Right lobe of liver (tissue), 4 donors: ENCODE data around the gene AWAT2.

ENCODE experiments used
- POLR2A ChIP-seq: fragments of 450-650 bp; IDR thresholded peaks from one replicate; pipeline ENCODE4 v1.6.1; 2017; ENCODE audit warnings: antibody characterized with exemption, mild to moderate bottlenecking
- TF ChIP-seq, protein P1 (sequence below), 4 donors: fragments of 200-600 bp in 3 of 4; fragments of 450-650 bp in 1 of 4; IDR thresholded peaks; one replicate each; pipeline versions ENCODE4 v1.5.1 to v1.8.0; 2016 to 2022; ENCODE audit warnings: antibody characterized with exemption in 4 of 4, mild to moderate bottlenecking in 2 of 4
- donor health status: DM: no; HTN: no; CAD: no.
- donor health status: DM: no; HTN: no; CAD: no.
- donor health status: DM: no; HTN: yes; CAD: no.

DNA sequence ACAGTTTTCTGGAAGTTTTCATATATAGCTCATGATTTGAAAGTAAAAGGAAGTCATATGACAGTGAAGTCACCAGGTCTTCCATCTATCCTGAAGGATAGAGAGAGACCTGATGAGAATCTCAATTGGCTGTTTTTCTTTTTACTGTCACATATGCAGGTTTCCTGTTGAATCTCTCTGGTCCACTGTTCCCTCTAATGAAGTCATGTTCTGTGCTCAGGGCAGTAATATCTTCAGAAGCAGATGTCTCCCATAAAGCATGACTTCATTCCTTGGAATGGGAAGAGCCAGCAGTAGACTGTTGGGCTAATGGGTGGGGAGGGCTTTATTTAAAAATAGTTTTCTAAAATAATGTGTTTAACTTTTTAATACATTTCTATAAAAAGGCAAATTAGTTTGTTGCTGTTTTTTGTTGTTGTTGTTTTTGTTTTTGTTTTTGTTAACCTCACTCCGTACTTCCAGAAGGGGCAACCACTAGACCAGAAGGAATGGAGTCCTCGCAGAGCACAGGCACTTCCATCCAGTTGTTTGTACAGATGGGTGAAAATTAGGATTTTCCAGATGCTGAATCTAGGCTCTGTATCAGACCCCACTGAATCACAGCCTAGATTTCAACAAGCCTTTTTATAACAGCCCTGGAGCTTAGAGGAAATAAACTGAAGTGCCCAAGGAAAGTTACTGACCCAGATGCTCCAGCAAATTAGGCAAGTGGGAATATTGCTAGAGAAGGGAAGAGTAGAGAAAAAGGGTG is 54.2 kb downstream of the AWAT2 start:
- TF ChIP-seq, protein P1, sequence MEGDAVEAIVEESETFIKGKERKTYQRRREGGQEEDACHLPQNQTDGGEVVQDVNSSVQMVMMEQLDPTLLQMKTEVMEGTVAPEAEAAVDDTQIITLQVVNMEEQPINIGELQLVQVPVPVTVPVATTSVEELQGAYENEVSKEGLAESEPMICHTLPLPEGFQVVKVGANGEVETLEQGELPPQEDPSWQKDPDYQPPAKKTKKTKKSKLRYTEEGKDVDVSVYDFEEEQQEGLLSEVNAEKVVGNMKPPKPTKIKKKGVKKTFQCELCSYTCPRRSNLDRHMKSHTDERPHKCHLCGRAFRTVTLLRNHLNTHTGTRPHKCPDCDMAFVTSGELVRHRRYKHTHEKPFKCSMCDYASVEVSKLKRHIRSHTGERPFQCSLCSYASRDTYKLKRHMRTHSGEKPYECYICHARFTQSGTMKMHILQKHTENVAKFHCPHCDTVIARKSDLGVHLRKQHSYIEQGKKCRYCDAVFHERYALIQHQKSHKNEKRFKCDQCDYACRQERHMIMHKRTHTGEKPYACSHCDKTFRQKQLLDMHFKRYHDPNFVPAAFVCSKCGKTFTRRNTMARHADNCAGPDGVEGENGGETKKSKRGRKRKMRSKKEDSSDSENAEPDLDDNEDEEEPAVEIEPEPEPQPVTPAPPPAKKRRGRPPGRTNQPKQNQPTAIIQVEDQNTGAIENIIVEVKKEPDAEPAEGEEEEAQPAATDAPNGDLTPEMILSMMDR (IDR thresholded peaks at IDR 0.05): no peak
- no peak for TF ChIP-seq POLR2A
